Glomerular visceral epithelial cell (primary cell): ENCODE data around the gene HDAC11.
A peak's percentile ranks its signal among the peaks of the same experiment; 100 is the strongest.
"Not testable (repeated sequence)": the region's sequence is repeated elsewhere in the genome, so short reads cannot be mapped to it uniquely, and the experiment has no call there.

ENCODE experiments used
- DNase-seq: peaks from one replicate; pipeline ENCODE4 v3.0.0-alpha.2; 2016; ENCODE audit errors: extremely low spot score

HDAC11 gene

DNA sequence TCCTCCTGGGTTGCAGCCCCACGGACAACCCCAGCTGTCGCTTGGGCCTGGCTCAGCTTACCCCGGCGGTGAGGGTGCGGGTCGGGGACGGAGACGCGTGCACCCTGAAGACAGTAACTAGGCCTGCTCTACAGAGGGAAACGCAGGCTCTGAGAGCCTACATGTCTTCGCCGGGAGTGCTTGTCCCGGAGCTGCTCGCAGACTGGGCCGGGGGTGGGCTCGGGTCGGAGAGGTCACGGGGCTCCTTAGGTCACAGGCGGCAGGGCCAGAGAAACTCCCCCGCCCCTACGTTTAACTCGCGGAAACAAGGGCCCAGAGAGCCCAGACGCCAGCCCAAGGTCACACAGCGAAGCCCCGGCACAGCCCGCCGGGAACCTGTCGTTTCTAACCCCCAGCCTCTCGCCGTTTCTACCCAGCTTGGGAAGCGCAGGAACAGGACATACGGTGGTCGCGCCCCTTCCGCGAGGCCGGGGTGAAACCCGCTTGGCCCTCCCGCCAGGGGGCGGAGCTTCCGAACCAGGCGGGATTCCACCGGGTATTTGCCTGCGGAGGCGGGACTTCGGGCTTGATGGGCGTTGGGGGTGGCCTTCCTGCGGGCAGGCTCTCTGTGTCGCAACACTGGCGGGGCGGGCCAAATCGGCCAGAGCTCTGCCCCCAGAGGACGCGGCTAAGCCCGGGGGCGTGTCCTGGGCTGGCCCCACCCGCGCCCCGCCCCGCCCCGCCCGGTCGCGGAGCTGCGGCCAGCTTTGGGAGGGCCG lies at the start of gene HDAC11:
TSS of gene HDAC11 (plus strand) at position 725 of the 758 bp plus-strand sequence. CDS start 42 bp downstream, outside the sequence.
- peak; percentile 96 for DNase-seq

DNA sequence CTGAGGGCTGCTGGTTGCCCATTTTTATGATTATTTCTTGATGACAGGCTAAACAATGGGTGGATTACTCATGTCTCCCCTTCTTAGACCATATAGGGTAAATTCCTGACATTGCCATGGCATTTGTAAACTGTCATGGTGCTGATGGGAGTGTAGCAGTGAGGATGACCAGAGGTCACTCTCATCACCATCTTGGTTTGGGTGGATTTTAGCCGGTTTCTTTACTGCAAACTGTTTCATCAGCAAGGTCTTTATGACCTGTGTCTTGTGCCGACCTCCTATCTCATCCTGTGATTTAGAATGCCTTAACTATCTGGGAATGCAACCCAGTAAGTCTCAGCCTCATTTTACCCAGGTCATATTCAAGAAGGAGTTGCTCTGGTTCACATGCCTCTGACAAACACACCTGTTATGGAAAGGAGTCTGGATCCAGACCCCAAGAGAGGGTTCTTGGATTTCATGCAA lies 49.7 kb upstream of the HDAC11 start:
- DNase-seq = not testable (repeated sequence)

GRCh38 chr3:13432093-13432492 lies 48.0 kb upstream of the HDAC11 start:
- no peak for DNase-seq

DNA sequence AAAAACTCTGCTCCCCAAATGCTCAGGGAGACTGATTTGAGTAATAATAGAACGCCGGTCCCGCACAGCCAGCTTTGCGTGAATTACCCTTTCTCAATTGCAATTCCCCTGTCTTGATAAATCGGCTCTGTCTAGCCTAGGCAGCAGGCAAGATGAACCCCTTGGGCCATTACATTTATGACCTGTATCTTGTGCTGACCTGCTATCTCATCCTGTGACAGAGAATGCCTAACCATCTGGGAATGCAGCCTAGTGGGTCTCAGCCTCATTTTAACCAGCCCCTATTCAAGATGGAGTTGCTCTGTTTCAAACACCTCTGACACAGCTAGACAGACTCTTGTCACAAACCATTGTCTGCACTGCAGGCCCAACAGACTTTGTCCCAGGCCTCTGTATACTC lies 46.2 kb upstream of the HDAC11 start:
- no peak for DNase-seq

DNA sequence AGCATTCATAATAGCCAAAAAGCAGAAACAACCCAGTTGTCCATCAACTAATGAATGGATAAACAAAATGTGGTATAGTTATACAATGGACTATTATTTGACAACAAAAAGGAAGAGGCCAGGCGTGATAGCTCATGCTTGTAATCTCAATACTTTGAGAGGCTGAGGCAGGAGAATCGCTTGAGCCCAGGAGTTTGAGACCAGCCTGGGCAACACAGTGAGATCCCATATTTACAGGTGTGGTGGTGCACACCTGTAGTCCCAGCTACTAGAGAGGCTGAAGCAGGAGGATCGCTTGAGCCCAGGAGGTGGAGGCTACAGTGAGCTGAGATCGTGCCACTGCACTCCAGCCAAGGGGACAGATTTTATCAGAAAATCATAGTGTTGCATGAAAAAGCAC lies 43.9 kb upstream of the HDAC11 start:
- DNase-seq = not testable (repeated sequence)

- no peak for DNase-seq
Observed at GRCh38 chr3:13440204-13440817, 39.8 kb upstream of the HDAC11 start.

DNA sequence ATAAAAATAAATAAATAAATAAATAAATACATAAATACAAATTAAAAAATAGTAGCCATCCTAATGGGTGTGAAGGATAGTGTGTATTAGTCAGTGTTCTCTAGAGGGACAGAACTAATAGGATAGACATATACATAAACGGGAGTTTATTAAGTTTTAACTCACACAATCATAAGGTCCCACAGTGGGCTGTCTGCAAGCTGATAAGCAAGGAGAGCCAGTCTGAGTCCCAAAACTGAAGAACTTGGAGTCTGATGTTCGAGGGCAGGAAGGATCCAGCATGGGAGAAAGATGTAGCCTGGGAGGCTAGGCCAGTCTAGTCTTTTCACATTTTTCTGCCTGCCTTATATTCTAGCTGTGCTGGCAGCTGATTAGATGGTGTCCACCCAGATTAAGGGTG lies 37.2 kb upstream of the HDAC11 start:
- DNase-seq = not testable (repeated sequence)

GRCh38 chr3:13451301-13451673 lies 28.8 kb upstream of the HDAC11 start:
- no peak for DNase-seq

- DNase-seq = peak; percentile 55
Observed at GRCh38 chr3:13452490-13453335, 27.4 kb upstream of the HDAC11 start.

- DNase-seq = no peak
Observed at GRCh38 chr3:13455644-13456043, 24.5 kb upstream of the HDAC11 start.

DNA sequence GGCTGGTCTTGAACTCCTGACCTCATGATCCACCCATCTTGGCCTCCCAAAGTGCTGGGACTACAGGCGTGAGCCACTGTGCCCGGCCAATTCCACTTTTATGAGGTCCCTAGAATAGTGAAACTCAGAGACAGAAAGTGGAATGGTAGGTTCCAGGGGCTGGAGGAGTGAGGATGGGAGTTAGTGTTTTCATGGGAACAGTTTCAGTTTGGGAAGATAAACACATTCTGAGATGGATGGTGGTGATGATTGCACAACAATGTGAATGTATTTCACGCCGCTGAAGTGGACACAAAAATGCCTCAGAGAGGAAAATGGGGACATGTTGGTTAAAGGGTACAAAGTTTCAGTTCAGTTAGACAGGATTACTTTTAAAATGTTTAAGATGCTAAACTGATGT lies 22.5 kb upstream of the HDAC11 start:
- DNase-seq = no peak

DNA sequence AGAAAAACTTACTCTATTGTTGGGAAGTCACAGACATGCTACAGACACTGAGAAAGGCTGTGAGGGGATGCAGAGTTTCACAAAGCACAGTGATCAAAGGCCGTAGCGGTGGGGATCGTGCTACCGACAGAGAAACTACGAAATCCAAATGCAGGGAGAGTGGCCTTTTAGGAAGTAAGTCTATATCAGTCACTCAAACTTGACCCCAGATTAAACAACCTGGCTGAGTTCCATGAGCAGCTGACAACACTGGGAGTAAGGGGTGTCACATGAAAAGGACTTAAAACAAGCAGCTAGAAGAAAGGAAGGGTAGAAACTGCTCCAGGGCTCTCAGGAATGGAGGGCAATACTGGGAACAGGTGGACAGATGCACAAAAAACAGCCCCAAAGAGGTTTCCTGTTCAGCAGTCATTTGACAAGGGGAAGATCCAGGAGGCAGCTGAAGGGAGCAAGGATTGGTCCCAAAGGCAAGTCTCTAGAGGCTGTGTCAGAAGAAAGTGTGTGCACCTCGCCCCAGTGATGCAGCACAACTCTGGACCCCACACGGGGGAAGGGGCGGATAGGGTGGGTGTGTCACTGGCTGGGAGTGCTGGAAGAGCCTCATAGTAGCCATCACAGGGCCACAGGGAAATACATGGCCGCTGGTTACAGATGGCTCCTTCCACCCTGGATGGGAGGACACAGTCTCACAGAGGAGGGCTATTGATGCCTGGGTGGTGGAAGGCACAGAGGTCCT lies 20.3 kb upstream of the HDAC11 start:
- no peak for DNase-seq

DNA sequence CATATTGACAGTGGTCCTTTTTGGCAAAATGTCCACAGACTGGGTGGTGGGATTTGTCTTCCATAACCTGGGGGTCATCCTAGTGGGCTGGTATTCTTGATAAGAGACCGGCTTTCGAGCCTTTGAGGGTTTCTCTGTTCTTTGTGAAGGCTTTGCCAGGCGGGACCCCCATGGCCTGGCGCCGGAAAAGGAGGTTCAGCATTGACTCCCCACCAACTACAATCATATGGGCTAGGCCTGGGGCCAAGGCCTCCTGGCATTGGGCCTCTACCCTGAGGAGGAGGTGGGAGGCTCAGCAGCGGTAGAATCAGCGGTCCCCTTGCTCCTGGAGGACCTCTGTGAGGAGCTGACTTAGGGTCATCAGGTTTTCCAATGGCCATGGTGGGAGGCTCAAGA lies 19.8 kb upstream of the HDAC11 start:
- no peak for DNase-seq

DNA sequence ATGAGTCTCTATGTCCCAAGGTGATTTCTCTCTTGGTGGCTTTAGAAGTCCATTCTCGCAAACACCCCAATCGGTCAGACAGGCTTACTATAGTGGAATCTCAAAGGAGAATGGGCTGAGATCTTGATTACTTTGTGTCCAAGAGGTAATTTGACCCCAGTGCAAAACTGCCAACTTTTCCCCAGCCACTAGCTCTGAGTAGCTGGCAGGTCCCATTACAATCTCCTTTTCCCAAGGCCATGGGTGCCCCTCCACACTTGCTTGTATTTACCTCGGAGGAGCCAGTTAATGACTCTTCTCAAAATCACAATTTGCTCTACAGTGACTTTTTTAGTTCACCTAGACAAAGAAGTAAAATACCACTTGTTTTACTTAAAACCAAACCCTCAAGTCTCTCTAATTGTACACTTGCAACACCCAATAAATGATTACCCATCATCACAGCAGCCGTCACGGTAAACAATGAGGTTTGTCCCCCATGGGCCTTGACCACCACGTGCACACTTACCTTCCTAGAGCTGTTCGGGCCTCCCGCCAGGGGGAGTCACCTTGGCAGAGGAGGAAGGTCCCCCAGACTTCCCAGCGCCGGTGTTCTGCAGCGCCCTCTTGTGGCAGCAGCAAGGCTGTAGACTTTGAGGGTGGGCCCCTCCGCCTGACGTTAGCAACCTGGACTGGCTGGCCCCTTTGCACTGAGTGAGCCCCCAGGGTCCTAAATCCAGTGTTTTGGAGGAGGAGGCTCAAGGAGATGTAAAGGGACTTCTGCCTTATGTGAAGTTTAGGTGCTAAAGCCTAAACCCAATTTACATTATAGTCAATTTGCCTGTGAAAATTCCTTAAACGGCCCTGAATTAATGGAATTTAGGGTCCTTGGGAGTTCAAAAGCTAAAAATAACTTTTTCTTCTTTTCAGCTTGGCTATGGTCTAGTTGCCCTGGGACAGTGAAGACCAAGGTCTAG lies 18.7 kb upstream of the HDAC11 start:
- DNase-seq = peak; percentile 16

- no peak for DNase-seq
Observed at GRCh38 chr3:13462125-13462629, 17.9 kb upstream of the HDAC11 start.

DNA sequence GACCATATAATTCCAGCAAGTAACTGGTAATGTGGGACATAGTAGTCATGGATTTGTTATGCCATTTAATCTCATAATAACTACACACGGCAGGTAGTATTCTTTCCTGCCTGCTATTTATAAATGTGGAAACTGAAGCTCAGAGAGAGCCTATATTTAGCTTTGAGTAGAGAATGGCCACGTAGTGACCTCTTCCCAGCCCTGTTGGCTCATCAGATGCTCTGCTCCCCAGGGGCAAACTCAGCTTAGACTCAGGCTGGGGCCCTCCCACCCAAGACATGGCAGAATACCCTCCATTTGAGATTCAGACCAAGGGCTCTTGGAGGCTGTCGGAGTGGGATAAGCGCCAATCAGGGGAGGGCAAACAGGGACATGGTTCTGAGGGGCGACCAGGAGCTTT lies 17.3 kb upstream of the HDAC11 start:
- DNase-seq = no peak

- DNase-seq = no peak
Observed at GRCh38 chr3:13463618-13464400, 16.3 kb upstream of the HDAC11 start.

DNA sequence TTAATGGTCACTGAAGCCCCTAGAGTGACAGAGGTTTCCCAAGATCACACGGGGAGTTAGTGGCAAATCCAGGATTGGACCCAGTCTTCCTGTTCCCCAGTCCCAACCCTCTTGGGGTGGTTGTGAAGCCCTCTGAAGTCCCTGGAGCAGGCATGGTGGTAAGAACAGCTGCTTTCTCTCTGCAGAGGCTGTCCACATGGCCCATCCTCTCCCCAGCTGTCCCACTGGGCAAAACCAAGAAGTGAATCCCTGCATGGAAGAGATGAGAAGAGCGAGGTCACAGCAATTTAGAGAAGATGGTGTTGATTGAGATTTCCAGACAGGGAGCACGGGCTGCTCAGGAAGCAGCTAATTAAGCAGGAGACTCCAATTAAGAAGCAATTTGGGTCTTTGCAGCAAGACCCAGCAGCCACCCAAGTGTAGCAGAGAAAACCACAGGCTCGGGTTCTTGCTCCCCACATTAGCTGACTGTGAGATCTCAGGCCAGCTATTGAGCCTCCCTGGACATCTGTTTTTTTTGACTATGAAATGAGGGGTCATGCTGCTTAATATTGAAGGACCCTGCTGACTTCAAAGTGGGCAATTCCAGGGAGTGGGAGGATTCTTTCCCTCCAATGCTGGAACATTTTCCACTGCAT lies 14.8 kb upstream of the HDAC11 start:
- no peak for DNase-seq

- DNase-seq = no peak
Observed at GRCh38 chr3:13466781-13467180, 13.3 kb upstream of the HDAC11 start.
